Stimulated activated CD4-positive, alpha-beta T cell treated with anti-CD3 and anti-CD28 coated beads, Interleukin-1b, Interleukin-23, amount 100 ng/mL, for 1 hour (primary cell): Measurements from ENCODE around the gene SGTA.

Experiments used
- DNase-seq, 2 donors: peaks; one replicate each; pipeline ENCODE4 v3.0.0-alpha.2; 2020; ENCODE audit warnings: low read depth in 2 of 2

The SGTA gene

DNA sequence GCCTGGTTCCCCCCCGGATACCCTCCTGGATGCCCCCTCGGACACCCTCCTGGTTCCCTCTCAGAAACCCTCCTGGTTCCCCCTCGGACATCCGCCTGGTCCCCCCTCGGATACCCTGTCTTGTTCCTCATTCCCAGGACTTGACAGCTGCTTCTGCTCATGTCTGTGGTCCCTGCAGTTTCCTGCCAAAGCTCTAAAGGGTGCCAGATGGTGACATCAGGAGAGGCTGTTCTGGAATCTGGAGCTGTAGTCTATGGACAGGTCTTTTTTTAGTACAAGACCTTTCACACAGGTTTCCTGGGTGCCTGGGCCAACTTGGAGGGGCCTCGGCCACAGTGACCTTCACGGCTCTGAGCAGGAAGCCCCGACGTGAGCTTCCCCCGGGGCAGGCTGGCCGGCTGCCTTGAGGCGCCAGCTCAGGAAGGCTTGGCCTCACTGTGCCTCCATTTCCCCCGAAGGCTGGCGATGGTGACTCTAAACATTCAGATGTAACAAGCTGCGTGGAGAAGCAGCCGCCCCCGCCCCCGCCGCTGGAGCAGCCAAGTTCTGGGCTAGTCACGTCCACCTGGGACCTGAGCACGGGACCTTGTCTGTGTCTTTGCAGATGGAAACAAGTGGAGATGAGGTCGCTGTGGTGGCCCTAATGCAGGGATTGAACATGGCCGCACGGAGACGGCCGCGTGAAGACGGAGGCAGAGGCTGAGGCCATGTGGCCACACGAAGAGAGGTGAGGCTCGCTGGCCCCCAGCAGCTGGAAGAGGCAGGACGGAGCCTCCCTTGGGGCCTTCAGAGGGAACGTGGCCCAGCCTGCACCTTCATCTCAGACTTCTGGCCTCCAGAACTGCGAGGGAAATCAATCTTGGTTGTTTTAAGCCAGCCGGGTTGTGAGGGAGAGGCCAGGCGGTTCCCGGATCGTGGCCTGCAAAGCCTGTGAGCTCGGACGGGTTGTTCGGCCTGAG is 12.7 kb downstream of the SGTA start:
- no peak for DNase-seq

DNA sequence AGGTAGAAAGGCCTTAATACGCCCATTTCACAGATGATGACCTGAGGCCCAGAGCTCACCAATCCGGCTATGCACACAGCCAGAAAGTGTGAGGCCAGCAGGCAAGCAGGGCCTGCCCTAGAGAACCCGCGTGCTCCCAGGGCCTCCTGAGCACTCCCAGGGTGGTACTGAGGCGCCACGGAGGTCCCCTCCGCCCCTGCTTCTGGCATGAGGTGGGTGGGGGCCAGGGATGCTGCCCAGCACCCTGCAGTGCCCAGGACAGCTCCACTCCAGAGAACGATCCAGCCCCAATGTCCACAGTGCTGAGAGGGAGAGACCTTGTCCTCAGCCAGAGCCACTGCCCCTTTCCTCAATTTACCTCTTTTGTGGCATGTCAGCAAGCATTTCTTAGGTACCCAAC is 13.9 kb downstream of the SGTA start:
- no peak for DNase-seq

DNA sequence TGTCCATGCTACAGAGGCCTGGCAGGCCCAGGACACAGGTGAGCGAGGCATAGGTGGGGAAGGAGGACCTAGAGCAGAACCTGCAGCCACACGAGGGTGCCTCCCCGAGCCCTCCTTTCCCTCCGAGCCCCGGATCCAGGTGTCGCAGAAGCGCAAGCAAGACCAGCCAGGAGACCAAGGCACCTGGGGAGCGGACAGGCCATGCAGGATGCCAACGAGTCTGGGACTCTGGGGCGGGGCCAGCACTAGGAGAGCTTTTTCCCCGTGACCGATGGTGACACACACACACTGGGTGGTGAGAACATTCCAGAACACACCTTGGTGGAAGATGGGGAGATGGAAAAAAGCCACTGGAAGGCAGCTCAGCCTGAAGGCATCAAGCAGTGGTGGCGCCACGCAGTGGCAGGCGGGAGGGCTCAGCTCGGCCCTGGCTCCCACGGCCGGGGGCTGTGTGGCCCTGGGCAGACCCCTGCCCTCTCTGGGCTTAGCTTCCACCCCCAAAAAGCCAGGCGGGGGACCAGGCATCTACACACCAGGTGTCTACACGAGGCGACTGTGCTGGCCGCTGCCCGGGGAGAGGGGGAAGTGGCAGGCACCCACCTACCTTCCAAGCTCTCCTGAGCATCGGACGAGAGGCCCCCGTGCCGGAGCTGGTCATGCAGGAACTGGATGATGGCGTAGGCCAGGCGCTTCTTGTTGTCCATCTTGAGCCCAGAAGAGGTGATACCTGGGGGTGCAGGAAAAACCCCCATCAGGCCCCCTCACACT is 14.5 kb downstream of the SGTA start:
- no peak for DNase-seq

GRCh38 chr19:2767688-2768087 is 15.4 kb downstream of the SGTA start:
- no peak for DNase-seq

- DNase-seq, result no peak
Measured at GRCh38 chr19:2766594-2767372, 16.3 kb downstream of the SGTA start.

DNA sequence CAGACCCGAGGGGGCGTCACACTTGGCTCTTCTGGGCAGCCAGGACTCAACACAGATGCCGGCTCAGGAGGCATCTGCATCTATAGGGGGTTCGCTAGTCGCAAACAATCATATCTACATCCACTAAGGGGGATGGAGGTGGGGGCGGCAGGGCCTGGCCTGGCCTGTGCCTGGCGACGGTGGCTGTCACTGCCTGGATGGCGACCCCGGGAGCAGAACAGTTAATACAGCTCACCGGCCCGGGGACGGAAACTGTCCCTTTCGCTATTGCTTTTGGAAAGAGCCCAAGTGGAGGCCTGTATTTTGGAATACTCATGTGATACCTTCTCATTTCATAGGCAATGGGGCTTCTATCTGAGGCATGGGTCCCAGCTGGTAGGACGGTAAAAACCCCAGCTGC is 17.7 kb downstream of the SGTA start:
- DNase-seq, result no peak

GRCh38 chr19:2764945-2765344 is 18.1 kb downstream of the SGTA start:
- DNase-seq, result no peak

GRCh38 chr19:2763687-2764086 is 19.4 kb downstream of the SGTA start:
- no peak for DNase-seq

DNA sequence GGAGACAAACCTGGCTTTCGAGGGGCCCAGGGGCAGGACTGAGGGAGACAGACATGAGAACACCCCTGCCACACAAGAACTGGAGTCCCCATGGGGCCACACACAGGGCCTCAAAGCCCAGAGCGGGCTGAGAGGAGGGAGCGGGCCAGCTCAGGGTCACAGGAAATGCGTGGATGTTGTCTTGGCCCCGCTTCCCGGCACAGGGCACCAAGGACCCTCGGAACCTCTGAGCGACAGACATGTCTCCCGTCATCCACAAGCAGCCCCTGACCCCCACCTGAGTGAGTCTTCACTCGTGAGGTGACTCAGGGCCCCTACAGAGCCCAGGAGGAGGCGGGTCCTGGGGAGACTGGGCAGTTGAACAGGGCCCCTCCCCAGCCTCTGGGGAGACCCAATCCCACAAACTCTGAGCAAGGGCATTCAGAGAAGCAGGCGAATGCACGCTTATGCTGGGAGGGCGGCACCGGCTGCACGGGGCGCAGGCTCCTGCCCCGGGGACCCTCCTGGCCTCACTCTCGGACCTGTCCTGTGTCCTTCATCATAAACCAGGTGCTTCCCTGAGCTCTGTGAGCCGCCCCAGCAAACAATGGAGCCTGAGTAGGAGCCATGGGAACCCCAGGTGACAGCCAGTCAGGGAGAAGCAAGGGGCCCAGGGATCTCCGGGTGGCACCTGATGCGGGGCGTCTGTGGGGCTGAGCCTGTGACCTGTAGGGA is 20.1 kb downstream of the SGTA start:
- no peak for DNase-seq

GRCh38 chr19:2761876-2762782 is 20.9 kb downstream of the SGTA start:
- DNase-seq, result no peak

DNA sequence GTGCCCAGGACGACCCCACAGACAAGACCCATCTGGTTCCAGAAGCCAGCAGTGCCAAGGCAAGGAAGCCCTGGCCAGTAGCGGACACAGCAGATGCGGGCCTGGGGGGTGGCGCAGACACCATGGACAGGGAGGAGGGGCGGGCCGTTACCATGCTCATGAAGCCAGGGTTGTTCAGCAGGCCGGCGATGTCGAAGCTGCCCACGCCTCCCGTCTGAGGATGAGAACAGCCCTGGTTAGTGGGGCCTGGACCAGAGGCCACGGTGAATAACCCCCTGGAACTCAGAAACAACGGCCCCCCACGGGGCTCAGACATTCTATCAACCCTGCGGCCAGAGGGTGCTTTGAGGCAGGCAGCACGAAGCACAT is 21.8 kb downstream of the SGTA start:
- no peak for DNase-seq

GRCh38 chr19:2759965-2760364 is 23.1 kb downstream of the SGTA start:
- DNase-seq, result no peak

GRCh38 chr19:2759362-2759761 is 23.7 kb downstream of the SGTA start:
- DNase-seq, result no peak

DNA sequence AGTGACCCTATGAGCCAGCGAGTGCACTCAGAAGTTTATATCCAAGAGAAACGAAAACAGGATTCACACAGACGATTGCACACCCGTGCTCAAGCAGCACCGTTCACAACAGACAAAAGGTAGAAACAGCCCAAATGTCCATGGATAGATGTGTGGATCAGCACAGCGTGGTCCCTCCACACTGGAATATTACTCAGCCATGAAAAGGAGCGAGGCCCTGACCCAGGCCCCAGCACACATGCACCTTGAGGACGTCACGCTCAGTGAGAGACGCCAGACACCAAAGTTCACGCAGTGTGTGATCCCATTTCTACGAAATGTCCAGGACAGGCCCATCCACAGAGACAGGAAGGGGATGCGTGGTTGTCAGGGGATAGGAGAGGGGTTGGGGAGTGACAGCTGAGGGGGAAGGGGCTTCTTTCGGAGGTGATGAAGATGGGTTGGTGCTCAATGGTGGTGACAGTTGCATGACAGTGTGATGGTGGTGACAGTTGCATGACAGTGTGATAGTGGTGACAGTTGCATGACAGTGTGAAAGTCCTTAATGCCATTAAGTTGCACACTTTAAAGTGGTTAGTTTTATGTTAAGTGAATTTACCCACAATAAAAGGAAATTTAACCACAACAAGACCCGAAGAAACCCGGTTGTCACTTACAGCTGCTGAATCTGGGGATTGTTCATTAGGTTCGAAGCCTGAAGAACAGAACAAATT is 24.3 kb downstream of the SGTA start:
- no peak for DNase-seq

DNA sequence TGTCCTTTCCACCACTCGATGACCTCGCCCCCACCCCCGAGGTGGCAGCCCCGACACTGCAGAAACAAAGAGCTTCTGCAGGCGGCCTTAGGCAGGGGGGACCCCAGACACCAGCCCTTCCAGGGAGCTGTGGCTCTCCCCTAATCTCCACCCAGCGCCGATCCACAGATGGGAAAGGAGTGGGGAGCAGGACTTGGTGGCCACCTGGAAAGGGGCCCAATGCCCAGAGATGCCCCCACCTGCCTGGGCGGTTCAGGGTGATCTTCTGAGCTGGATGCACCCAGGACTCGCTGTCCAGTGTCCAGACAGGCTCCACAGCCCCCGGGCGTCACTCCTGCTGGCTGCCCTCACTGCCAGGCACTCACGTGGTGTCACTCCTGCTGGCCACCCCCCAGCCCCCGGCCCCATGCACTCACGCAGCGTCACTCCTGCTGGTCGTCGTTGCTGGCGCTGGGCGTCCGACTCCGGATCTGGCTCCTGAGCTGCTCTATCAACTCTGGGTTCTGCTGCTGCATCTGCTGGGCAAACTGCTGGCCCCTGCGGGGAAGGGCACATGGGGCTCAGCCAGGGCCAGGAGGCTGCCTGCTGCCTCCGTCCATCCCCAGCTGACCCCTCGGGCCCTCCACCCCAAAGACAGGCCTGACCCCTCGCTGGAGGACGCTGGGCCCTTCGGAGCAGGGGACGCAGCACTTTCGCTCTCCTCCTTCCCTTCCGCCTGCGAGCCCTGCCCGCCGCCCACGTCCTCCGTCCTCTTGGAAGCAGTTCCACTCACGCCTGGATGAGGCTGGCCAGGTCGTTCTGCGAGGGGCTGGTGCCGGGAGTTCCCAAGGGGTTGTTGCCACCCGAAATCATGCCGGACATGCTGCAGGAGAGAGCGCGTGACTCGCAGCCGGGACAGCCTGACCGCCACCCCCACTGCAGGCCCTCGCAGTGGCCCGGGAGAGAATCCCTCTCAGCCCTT is 25.9 kb downstream of the SGTA start:
- DNase-seq, result no peak

GRCh38 chr19:2756477-2756876 is 26.6 kb downstream of the SGTA start:
- no peak for DNase-seq

DNA sequence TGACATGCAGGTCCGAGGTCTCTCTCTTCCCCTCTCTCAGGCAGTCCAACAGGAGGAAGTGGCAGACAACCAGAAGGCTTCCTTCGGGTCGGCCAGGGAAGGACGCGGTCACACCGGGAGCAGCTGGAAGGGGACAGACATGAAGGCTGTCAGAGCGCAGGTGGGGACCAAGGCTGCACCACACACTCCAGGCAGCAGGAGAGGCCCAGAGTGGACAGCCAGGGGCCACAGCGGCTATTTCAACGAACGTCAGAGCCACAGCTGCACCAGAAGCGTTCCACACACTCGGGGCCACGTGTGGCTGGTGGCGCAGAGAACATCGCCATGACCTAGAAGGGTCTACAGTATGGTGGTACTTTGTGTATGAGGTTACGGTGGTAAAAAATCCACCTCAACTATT is 27.3 kb downstream of the SGTA start:
- DNase-seq, result no peak

DNA sequence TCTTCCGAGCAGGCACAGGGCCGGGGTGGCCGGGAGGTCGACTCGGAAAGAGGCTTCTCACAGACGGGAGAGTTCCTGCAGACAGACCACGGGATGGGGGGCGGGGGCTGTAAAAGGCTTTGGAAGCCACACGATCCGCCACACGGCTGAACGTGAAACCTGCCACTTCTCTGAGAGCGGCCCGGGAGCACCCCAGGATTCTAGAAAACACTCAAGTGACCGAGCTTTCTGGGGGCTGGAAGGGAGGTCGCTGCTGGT is 27.7 kb downstream of the SGTA start:
- DNase-seq, result no peak
